ENCODE data around the gene C16orf92. TPM values are rescaled to one million over a fixed set of nuclear protein-coding genes. Genes with fewer than 3 reads are reported as not detected.

The C16orf92 gene
- total and polyA plus RNA-seq, 2 experiments from 2014 or later, result 0.34 TPM; not detected in 1

DNA sequence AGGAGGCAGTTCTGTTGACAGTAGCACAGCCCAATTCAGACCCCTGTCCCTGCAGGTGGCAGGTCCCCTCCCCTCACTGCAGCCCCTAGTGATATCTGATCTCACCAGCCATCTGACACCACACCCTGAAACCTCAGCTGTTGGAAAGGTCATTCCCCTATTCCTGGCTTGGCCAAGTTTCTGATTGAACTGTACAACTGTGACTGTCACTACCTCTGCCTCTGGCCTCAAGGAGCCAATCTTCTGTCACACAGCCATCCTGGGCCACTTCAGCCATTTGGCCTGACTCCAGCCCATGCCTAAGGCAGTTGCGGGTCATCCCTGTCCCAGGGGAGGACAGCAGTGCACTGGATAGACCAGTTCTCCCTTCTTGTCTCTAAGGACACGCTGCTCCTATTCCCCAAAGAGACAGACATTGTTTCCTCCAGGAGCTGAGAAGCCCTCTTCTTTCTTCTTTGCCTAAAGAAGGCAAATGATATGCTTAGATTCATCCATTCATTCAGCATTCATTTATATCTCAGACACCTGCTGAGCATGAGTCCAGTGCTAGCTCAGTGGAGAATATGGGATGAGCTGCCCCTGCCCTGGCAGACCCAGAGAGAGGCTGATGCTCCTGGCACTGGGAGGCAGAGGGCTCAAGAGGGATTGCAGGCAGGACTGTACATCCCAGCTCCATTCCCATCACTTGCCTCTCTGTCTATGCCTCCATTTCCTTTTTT, 38.0 kb downstream of the C16orf92 start:
- Histone ChIP-seq H3K36me3 (ENCODE audit: insufficient read depth) (no peaks in the 10 kb centered on the region), H3K9me2 (ENCODE audit: insufficient read depth) (no peaks in the 10 kb centered on the region), H3K4me3 (no peak overlapping the region), H3K27me3 (ENCODE audit: insufficient read depth) (no peaks in the 10 kb centered on the region), H3F3A (replicated peaks; ENCODE audit: low read depth) (peaks cover 15% of the 10 kb centered on the region), H4K20me1 (replicated peaks; ENCODE audit: insufficient read depth) (0 out of 2 replicates have a peak, but pooled peaks cover under 1% of the 10 kb centered on the region), H3K27ac (ENCODE audit: low read depth) (no peak overlapping the region), H3K4me2 (no peak overlapping the region), H3K79me2 (replicated peaks; ENCODE audit: insufficient read depth) (peaks cover 4% of the 10 kb centered on the region), H2AFZ (no peak overlapping the region), H3K4me1 (ENCODE audit: insufficient read depth) (peaks cover 7% of the 10 kb centered on the region; the same call in 1 of the 2 replicates)
- TF ChIP-seq REST (IDR thresholded peaks at IDR 0.05; ENCODE audit: unreplicated experiment), result no peak
- TF ChIP-seq, protein P1, sequence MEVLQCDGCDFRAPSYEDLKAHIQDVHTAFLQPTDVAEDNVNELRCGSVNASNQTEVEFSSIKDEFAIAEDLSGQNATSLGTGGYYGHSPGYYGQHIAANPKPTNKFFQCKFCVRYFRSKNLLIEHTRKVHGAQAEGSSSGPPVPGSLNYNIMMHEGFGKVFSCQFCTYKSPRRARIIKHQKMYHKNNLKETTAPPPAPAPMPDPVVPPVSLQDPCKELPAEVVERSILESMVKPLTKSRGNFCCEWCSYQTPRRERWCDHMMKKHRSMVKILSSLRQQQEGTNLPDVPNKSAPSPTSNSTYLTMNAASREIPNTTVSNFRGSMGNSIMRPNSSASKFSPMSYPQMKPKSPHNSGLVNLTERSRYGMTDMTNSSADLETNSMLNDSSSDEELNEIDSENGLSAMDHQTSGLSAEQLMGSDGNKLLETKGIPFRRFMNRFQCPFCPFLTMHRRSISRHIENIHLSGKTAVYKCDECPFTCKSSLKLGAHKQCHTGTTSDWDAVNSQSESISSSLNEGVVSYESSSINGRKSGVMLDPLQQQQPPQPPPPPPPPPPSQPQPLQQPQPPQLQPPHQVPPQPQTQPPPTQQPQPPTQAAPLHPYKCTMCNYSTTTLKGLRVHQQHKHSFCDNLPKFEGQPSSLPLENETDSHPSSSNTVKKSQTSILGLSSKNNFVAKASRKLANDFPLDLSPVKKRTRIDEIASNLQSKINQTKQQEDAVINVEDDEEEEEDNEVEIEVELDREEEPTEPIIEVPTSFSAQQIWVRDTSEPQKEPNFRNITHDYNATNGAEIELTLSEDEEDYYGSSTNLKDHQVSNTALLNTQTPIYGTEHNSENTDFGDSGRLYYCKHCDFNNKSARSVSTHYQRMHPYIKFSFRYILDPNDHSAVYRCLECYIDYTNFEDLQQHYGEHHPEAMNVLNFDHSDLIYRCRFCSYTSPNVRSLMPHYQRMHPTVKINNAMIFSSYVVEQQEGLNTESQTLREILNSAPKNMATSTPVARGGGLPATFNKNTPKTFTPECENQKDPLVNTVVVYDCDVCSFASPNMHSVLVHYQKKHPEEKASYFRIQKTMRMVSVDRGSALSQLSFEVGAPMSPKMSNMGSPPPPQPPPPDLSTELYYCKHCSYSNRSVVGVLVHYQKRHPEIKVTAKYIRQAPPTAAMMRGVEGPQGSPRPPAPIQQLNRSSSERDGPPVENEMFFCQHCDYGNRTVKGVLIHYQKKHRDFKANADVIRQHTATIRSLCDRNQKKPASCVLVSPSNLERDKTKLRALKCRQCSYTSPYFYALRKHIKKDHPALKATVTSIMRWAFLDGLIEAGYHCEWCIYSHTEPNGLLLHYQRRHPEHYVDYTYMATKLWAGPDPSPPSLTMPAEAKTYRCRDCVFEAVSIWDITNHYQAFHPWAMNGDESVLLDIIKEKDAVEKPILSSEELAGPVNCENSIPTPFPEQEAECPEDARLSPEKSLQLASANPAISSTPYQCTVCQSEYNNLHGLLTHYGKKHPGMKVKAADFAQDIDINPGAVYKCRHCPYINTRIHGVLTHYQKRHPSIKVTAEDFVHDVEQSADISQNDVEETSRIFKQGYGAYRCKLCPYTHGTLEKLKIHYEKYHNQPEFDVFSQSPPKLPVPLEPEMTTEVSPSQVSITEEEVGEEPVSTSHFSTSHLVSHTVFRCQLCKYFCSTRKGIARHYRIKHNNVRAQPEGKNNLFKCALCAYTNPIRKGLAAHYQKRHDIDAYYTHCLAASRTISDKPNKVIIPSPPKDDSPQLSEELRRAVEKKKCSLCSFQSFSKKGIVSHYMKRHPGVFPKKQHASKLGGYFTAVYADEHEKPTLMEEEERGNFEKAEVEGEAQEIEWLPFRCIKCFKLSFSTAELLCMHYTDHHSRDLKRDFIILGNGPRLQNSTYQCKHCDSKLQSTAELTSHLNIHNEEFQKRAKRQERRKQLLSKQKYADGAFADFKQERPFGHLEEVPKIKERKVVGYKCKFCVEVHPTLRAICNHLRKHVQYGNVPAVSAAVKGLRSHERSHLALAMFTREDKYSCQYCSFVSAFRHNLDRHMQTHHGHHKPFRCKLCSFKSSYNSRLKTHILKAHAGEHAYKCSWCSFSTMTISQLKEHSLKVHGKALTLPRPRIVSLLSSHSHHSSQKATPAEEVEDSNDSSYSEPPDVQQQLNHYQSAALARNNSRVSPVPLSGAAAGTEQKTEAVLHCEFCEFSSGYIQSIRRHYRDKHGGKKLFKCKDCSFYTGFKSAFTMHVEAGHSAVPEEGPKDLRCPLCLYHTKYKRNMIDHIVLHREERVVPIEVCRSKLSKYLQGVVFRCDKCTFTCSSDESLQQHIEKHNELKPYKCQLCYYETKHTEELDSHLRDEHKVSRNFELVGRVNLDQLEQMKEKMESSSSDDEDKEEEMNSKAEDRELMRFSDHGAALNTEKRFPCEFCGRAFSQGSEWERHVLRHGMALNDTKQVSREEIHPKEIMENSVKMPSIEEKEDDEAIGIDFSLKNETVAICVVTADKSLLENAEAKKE (CRISPR knock-in tag; IDR thresholded peaks at IDR 0.05), result no peak
- no peak for TF ChIP-seq STAT1 (IDR thresholded peaks at IDR 0.05; ENCODE audit: unreplicated experiment)
- no peak for TF ChIP-seq ETS1 (IDR thresholded peaks at IDR 0.05)
- TF ChIP-seq EZH2 (IDR thresholded peaks at IDR 0.05; ENCODE audit: low read depth, unreplicated experiment), result no peak
- TF ChIP-seq ZNF114 (CRISPR knock-in tag; IDR thresholded peaks at IDR 0.05), result no peak
- TF ChIP-seq EZH2phosphoT487 (IDR thresholded peaks at IDR 0.05; ENCODE audit: unreplicated experiment), result no peak
- TF ChIP-seq CREB1 (CRISPR knock-in tag; IDR thresholded peaks at IDR 0.05; ENCODE audit: low read depth), result no peak
- TF ChIP-seq, protein P2, sequence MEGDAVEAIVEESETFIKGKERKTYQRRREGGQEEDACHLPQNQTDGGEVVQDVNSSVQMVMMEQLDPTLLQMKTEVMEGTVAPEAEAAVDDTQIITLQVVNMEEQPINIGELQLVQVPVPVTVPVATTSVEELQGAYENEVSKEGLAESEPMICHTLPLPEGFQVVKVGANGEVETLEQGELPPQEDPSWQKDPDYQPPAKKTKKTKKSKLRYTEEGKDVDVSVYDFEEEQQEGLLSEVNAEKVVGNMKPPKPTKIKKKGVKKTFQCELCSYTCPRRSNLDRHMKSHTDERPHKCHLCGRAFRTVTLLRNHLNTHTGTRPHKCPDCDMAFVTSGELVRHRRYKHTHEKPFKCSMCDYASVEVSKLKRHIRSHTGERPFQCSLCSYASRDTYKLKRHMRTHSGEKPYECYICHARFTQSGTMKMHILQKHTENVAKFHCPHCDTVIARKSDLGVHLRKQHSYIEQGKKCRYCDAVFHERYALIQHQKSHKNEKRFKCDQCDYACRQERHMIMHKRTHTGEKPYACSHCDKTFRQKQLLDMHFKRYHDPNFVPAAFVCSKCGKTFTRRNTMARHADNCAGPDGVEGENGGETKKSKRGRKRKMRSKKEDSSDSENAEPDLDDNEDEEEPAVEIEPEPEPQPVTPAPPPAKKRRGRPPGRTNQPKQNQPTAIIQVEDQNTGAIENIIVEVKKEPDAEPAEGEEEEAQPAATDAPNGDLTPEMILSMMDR (conservative IDR thresholded peaks at IDR 0.05; ENCODE audit: low read depth in 2 of 2), result no peak
- TF ChIP-seq JUNB (IDR thresholded peaks at IDR 0.05; ENCODE audit: unreplicated experiment), result no peak
- TF ChIP-seq ZNF331 (CRISPR knock-in tag; IDR thresholded peaks at IDR 0.05; ENCODE audit: low read depth), result no peak
- TF ChIP-seq POLR2AphosphoS5 (IDR thresholded peaks at IDR 0.05; ENCODE audit: low read depth), result no peak
- TF ChIP-seq NANOG (IDR thresholded peaks at IDR 0.05; ENCODE audit: borderline replicate concordance), result no peak
- no peak for ATAC-seq
- H3K27ac Mint-ChIP-seq, result no peak overlapping the region
- H3K36me3 Mint-ChIP-seq (ENCODE audit: low read depth), result peaks cover under 1% of the 10 kb centered on the region; the same call in 2 of the 3 replicates
- H3K4me1 Mint-ChIP-seq, result peaks cover 13% of the 10 kb centered on the region; the same call in 2 of the 3 replicates
- H3K4me3 Mint-ChIP-seq, result no peak overlapping the region; the same call in 2 of the 3 replicates
- peaks cover 14% of the 10 kb centered on the region for H3K27me3 Mint-ChIP-seq (ENCODE audit: insufficient read depth, low read depth, poor library complexity)
- no peaks in the 10 kb centered on the region; the same call in 2 of the 3 replicates for H3K9me3 Mint-ChIP-seq
- DNase-seq (ENCODE audit: low spot score), result no peak
